HG02885 (cell line): ENCODE measurements around the gene NTRK1.
A peak's percentile ranks its signal among the peaks of the same experiment; 100 is the strongest.

Experiments used
- ATAC-seq: cut with Tn5 transposase; IDR thresholded peaks from one replicate; pipeline ENCODE4 v1.9.1; 2021; ENCODE audit warnings: mild to moderate bottlenecking; ENCODE audit not compliant: unreplicated experiment, poor library complexity

The NTRK1 gene

DNA sequence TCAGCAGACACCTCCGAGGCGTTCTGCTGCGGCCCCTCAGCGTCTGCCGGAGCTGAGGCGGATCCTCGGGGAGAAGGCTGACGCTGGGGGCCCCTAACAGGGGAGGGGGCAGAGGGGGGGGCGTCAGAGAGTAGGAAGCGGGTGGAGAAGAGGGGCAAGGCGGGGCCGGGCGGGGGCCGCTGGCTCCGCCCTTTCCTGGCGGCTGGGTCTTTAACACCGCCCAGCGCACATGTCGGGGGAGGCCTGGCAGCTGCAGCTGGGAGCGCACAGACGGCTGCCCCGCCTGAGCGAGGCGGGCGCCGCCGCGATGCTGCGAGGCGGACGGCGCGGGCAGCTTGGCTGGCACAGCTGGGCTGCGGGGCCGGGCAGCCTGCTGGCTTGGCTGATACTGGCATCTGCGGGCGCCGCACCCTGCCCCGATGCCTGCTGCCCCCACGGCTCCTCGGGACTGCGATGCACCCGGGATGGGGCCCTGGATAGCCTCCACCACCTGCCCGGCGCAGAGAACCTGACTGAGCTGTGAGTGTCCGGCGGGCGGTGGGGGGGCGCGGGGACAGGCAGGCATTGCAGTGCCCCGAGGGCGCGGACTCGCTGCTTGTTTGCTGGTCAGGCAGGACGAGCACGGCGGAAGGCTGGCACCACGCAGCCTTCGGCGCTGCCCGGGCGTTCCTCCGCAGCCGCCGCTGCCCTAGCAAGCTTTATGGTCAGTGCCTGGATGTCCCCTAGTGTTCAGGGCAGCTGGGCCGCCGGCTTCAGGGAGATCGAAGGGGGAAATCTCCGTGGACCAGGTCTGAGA is at the start of gene NTRK1:
Gene NTRK1 (plus strand): TSS at position 238 of the 796 bp plus-strand sequence. CDS start 70 bp downstream, at position 308.
- no peak for ATAC-seq

DNA sequence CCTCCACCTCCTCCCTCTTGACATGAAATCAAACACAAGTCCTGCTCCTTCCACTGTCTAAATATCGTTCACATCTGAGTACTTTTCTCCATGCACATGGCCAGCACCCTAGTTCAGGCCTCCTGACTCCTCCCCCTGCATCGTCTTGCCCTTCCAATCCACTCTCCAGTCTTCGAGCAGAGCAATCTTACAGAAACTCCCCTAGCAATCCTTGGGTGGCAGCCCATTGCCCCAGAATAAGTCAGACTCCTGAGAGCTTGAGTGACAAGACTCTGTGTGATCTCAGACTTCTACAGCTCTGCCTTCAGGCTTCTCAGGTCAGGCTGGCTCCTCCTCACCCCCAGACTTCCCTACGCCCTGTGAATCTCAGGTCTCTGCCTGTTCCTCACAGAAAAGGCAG is 49.5 kb upstream of the NTRK1 start:
- no peak for ATAC-seq

DNA sequence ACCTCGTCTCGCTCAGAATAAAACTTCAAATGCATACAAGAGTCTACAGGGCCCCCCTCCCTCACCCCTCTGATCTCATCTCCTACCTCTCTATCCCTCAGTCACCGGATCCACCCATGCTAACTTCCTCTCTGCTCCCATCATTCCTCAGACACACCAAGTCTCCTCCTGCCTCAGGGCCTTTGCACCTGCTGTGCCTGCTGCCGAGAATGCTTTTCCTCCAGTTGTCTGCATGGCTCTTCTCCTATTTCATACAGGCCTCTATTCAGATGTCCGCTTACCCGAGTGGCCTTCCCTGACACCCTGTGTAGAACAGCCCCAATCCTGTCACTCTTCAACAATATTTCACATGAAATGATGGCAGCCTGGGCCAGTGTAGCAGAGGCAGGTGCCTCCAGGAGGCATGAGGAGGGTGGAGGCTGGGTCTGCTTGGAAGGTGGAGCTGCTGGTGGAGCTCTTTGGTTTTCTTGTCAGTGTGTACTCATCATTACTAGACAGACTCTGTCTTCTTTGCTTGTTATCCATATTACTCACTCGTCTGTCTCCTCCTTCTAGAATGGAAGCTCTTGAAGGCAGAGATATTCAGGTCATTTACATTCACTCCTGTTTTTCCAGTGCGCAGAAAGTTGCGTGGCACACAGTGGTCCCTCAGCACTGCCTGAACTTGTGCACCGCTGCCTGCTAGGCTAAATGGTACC is 48.2 kb upstream of the NTRK1 start:
- no peak for ATAC-seq

DNA sequence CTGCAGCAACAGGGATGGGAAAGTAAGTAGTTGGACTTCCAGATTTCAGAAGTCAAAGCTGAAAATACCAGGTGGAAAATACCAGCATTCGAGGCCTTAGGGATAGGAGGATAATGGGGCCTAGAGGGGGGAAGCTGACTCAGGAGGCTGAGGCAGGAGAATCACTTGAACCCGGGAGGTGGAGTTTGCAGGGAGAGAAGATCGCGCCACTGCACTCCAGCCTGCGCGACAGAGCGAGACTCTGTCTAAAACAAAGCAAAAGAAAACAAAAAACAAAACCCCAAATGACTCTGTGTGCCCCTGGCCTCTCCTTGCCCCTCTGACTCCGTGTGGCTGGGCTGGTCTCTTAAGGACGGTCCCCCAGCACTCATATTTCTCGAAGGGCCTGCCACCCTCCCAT is 47.4 kb upstream of the NTRK1 start:
- ATAC-seq = no peak

DNA sequence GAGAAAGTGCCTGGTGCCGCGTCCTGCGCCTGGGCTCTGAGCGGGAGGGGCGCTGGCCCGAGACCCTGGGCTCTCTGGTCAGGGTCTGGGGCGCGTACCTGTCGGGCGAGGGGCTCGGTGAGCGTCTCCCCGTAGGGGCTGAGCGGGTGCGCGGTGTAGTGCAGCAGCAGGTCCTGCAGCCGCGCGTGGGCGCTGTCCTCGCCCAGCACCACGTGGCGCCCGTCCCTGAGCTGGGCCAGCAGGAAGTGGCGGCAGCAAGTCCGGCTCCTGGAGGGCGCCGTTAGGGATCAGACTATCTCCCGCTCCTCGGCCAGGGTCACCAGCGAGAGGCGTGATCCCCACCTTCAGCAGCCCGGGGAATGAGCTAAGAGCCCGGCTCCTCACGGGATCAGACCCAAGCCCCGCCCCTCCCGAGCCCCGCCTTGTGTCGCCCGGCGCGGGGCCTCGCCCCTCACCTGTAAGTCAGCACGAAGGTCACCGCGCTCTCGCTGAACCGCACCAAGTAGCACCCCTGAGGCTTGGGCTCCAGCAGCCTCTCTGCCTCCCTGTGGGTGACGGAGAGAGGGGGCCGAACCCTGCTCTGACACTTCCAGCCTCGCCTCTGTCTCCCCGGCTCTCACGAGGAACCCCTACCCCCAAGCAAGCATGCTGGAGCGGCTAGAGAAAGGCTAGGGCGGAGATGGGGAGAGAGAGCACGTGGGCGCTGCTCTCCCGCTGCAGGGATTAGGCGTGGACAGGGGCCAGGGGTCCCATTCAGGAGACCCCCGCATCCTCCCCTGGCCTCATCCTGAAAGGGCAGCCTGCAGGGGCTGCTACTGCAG is 46.7 kb upstream of the NTRK1 start:
- ATAC-seq = peak; percentile 77

DNA sequence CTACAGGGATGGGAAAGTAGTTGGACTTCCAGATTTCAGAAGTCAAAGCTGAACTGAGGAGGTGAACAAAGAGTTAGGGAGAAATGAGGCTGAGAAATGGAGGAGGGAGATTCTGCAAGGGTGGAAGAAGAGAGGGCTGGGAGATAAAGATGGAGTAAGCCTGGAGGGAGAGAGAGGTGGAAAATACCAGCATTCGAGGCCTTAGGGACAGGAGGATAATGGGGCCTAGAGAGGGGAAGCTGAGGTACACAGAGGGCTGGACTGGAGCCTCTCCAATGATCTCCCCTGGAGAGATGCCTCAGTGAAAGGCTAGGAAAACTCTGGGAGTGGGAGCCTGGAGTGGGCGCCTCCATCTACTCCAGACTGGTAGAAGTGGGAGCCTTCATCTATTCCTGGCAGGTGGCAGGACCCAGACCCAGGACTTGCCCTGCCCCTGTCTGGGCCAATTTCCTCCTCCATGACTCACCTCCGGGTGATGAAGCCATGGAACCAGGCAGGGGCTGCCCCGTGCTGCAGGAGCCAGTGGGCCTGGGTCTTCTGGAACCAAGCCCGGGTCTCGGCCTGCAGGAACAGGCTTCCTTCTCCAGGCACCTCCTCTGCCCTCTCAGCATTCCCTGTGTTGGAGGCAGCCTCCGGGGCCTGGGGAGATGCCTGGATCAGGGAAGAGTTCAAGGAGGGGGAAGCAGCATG is 45.9 kb upstream of the NTRK1 start:
- ATAC-seq = no peak

DNA sequence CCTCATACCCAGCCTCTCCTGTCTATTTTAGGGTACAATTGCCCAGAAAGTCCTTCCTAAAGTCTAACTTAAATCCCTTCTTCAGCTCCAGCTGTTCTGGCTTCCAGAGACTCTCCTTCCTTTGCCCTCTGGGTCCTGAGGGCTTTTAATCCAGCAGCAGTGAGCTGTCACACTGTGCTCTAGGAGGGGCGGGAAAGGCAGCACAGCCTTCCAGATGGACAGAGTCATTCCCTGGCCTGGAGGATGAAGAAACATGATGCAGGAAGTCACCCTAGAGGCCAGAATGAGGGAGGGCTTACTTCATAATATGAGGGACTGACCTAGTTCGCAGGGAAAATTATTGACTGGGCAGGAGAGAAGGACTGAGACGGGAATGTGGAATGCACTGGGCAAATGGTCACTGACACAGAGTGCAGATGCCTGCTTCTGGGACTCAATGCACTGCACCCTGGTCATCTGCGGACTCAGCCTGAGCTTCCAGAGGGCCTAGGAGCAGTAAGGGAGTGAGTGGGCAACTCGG is 45.3 kb upstream of the NTRK1 start:
- no peak for ATAC-seq

DNA sequence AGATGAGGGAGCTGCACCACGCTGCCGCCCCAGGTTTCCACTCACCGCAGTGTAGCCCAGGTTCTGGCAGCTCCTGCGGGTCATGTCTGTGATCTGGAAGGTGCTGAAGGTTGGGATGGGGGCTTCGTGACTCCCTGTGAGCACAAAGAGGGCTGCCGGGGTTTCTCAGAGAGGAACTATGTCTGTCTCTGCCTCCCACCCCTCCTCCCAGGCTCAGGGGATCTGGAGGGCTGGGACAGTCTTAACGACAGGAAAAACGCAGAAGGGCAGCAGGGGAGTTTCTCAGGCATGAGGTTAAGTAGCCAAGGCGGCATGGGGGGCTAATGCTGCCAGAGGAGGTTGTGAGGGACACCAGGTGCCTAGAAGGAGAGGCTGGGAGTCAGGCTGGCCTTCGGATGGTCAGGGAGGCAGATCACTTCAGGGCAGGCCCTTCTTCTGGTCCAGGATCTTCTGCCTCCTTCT is 44.7 kb upstream of the NTRK1 start:
- no peak for ATAC-seq

DNA sequence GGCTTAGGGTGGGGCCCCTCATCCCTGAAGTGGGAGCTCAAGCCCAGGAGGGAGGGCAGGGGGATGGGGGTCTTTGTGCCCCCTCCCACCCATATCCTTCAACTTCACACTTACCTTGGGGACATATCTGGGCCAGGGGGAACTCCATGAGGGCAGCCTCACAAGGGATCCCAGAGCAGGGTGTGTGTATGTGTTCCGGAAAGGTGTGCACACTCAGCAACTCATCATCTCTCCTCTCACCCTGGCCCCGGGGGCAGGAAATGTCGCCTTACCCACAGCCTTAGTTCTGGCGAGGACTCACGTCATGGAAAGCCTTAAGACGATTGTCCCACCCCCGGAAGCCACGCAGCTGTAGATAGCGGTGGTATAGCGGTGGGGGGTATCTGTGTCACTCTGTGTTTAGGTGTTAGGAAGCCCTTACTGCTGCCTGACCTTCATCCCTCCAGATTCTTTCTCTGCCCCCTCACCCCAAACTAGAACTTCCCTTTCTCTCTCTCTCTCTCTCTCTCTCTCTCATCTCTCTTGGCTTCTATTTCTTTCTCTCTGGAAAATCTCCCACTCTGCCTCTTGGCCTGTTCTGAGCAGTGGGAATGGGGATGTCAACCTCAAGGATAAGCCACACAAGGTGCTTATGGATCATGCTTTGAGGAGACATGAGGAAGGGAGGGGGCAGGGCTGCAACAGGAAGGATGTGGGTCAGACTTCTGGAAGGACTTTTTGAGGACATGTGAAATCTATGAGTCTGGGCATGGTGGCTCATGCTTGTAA is 43.9 kb upstream of the NTRK1 start, which contains the start of gene SH2D2A:
Gene SH2D2A (minus strand): TSS at position 288 of the 768 bp plus-strand sequence. CDS start 140 bp downstream, at position 148.
- peak; percentile 69 for ATAC-seq

DNA sequence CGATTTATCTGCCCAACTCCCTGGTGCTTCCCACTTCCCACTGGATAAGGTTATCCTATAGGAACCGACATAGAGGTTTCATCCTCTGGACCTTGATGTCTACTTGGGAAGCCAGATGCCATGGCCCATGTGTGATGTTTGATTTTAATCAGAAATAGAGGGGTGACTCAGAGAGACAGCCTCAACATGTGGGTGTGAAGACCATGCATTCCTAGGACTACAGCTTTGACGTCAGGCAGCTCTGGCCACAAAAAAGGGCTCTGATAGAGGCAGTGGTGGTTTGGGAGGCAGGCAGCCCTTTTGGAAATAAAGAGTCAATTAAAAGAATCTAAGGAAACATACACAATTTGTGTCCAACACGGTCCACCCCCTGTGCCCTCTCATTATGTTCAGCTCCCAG is 38.9 kb upstream of the NTRK1 start:
- no peak for ATAC-seq

DNA sequence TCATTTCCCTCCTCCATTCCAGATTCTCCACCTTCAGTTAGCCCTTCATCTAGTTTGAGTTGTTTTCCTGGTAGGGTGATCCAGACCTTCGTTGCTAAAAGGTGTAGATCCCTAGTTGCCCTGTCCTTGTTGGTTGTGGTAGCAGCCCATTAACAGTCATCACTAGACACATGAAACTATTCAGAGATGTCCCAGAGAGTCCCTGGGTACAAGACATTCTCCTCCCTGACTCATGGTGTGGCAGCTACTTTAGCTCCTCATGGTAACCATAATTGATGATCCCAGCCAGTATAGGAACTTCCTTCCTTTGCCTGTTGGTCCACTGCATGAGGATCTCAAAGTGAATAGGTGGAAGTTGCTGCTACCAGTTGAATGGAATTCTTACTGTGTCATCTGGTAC is 38.0 kb upstream of the NTRK1 start:
- no peak for ATAC-seq

DNA sequence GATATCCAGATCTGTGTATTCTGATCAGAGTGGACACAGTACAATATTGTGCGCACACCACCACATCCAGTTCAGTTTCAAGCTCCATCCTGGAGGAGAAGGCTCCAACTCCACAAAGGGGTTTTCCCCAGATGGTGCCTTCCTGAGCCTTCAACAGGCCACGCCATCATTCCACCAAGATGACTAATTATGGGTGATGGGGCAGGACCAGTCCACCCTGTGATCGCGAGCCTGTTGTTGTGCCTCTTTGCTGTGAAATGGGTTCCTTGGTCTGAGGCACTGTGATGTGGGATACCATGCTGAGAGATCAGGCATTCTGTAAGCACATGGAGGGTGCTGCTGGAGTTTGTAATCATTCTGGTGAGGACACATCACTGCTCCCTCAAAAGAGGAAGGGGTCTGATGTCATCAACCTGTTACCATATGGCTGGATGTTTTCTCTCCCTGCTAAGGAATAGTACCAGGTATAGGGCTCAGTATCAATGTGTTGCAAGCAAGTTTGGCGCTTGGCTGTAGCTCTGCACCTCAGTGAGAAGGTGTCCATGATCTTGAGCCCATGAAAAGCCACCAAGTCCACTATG is 37.4 kb upstream of the NTRK1 start:
- ATAC-seq = no peak

DNA sequence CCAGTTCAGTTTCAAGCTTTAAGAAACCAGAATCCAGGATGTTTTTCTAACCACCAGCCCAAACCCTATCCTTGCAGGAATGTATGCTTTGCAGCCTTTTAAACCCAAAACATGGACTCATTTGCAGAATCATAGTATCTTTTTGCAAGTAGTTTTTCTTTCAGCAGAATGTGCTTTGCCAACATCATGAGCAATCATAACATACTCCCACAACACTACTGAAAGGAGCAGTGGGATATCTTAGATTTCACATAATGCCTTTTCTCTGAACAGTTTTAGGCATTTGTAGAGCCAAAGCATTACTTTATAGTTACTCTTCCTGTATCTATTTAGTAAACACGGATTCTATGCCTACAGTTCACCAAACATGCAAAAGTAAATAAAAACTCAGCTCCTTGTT is 34.0 kb upstream of the NTRK1 start:
- no peak for ATAC-seq

DNA sequence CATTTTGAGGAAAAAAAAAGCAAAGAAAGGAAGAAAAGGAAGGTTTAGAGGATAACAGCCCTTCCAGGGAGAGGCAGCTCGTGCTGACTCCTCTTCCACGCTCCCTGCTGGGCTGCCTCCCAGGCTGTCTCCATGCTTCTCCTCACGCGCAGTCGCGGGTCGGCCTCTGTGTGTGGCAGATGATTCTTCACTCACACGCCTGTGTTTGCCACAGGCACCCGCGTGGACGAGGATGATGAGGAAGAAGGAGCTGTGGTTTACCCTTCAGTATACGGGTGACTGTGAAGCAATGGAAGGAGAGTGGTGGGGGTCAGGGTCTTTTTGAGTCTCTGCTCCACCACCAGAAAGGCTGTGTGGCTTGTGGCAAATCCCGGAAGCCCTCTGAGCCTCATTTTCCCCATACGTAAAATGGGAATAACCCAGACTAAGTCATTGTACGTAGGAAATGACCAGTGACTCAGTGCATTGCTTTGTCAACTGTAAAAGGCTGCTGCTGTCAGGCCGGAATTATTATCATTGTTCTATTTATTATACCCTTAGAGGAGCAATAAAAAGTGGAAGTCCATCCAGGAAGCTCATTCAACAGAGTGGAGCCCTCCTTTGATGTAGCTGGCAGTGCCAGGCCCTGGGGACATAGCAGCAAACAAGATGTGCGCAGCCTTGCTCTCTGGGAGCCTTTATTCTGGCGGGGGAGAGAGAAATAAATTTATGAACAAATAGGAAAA is 32.1 kb upstream of the NTRK1 start:
- no peak for ATAC-seq

DNA sequence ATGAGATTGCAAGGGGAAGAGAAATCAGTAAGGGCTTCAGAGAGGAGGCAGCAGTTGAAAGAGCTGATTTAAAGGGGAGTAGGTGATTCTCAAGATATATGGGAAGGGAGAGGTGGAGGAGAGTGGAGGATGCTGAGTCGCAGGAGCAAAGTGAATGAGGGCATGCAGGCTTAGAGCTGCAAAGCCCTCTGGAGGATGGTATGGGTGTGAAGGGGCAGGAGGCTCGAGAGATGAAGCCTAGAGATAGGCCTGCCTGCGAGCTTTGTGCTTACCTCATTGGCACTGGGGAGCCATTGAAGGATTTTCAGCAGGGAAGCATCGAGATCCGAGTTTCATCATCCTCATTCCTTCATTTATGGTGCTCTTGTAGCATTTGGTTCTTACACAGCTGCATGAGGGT is 28.2 kb upstream of the NTRK1 start:
- ATAC-seq = no peak

DNA sequence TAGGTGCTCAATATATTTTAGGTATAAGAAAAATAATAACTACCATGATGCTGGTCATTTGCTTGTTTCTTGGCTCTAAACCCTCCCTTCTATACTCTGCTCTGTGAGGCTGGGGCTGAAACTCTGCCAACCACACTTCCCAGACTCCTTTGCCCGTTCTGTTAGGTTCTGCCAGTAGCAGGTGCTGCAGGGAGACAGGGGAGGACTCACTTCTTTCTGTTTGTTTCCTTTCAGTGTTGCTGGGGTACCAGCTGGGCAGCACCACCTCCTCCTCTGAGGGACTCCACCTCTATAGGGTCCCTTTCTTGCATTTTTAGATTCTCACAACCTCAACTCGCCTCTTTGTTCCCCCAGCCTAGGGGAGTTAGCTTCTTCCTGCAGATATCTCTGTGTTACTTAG is 27.1 kb upstream of the NTRK1 start:
- ATAC-seq = no peak

DNA sequence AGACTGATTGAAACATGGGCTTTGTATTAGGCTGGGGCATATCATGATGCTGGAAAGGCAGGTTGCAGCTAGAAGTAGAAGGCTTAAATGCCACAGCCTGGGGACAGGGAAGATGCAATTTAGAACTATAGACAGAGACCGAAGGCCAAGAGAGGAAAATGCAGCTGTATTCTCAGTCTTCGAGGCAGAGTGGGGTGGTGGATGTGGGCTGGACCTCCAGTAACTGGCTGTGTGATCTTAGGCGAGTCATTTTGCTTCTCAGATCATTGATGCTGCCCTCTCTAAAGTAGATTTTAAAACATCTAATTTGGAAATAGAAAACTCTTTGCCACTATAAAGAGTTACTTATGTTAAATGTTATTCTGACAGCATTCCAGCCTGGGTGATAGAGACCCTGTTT is 26.3 kb upstream of the NTRK1 start:
- no peak for ATAC-seq

DNA sequence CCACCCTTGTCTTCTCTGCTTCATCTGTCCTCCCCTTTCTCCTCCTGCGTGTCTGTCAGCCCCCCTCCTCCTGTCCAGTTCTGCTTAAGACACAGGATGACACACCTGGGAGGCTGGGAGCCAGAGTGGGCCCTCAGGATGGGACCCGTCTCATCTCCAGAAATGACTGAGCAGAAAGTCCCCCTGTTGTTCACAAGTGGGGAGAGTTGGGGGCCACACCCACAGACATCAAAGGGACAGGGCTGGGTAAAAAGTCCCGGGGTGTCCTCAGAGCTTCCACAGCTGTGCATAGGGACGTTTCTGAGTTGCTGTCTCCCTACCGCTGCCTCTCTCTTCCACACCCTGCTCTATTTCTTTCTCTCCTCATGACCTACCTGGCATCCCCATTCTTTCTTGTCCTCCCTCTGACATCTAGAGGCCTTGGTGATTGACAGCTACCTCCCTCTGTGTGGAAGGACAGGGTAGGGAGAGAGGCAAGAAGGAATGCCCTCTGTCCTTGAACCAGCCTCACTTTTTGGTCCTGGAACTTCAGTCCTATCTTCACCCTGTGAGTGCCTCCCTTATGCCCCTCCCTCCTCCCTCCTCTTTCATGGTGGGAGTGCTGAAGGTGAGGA is 24.5 kb upstream of the NTRK1 start:
- peak; percentile 52 for ATAC-seq
